Measurements from ENCODE around the gene BOD1. TPM values are rescaled to one million over a fixed set of nuclear protein-coding genes. Genes with fewer than 3 reads are reported as not detected.

The BOD1 gene
- total RNA-seq, 4 donors from 2014 or later = 50.8 to 64.4 (median 54.7) TPM

DNA sequence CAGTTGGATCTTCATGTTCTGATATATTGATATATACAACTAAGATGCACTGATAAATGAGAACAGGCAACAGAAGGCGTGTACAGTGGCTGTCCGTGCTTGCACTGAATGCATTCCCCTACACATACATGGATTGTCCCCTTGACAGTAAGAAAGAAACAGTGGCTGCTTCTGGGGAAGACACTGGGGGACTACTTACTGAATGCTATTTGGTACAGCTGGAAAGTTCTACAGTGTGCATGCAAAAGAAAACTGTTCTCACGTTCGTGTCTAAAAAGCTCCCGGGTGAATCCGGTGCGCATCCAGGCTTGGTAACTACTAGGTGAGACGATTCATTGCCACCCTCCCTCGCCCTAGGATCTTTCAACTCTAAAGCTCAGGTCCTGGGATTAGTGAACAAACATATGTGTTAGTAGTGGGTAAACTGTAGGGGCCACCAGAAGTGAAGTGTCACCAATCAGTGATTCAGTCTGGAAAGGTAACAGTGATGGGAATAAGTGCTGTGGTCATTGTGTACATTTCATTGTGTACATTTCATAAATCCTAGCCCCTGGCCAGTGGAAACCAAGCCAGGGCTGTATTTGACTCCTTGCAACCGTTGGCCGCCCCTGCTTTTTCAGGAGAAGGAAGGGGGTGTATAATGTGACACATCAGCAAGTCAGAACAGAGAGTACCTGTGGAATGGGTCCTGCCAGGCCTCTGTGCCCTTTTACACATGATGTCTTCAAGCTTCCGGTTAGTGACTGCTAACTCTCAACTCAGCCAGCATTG lies 46.3 kb upstream of the BOD1 start:
- WGBS, 2 donors (ENCODE audit: low coverage in 1 of 2) = 72 to 82% methylated on average over 6 to 9 of the region's 12 CpGs
- no peaks in the 10 kb centered on the region for H3K36me3 ChIP-seq
- no peak overlapping the region for H3K4me3 ChIP-seq
- peaks cover 0 to 11% (median 0%) of the 10 kb centered on the region in 3 donors for H3K9me3 ChIP-seq
- no peak for ATAC-seq
- TF ChIP-seq POLR2A (IDR thresholded peaks at IDR 0.05) (no peak), POLR2AphosphoS5 (IDR thresholded peaks at IDR 0.05) (no peak), EP300 (IDR thresholded peaks at IDR 0.05) (no peak)
- TF ChIP-seq, protein P1, sequence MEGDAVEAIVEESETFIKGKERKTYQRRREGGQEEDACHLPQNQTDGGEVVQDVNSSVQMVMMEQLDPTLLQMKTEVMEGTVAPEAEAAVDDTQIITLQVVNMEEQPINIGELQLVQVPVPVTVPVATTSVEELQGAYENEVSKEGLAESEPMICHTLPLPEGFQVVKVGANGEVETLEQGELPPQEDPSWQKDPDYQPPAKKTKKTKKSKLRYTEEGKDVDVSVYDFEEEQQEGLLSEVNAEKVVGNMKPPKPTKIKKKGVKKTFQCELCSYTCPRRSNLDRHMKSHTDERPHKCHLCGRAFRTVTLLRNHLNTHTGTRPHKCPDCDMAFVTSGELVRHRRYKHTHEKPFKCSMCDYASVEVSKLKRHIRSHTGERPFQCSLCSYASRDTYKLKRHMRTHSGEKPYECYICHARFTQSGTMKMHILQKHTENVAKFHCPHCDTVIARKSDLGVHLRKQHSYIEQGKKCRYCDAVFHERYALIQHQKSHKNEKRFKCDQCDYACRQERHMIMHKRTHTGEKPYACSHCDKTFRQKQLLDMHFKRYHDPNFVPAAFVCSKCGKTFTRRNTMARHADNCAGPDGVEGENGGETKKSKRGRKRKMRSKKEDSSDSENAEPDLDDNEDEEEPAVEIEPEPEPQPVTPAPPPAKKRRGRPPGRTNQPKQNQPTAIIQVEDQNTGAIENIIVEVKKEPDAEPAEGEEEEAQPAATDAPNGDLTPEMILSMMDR (IDR thresholded peaks at IDR 0.05) = no peak
- H3K27ac ChIP-seq = no peak overlapping the region
- peaks cover 8% of the 10 kb centered on the region for H3K27me3 ChIP-seq
- no peaks in the 10 kb centered on the region for H3K4me1 ChIP-seq

DNA sequence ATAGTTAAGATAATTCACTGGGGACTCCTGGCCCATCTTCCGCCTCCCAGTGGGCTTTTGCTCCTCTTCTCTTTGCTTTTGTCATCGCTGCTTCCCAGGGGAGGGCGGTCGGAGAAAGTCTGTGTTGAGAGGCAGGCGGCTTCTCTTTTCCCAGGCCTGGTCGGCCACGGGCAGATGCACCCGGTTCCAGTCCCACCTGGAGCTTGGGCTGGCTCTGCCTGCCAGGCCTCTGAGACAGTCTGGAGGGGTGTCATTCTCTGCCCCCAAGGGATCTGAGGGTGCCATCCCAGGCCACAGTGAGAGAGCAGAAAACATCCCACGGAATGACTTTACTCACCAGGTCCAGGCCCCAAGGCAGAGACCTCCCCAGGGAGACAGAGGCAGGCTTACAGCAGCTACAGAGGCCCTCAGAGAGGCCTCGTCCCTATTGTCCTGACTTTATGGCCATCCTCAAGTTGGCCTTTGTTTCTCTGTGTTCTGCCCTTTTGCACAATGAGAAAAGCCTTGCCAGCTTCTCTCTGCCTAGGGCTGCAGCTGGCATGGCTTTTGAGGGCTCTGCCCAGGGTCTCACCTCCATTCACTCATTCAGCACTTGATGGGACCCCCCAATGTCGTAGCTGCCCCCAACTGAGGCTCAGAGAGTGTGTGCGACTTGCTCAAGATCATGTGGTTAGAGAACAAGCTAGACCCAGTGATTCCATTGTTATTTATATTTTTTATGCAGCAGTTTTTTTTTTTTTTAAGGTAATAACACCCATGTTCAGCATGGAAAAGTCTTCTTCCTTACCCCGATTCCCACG lies 44.2 kb upstream of the BOD1 start:
- Histone ChIP-seq H3K36me3 (no peaks in the 10 kb centered on the region), H3K27me3 (no peaks in the 10 kb centered on the region), H3K4me1 (no peaks in the 10 kb centered on the region), H3K9me3 (peaks cover 0 to 11% (median 0%) of the 10 kb centered on the region in 3 donors), H3K4me3 (no peak overlapping the region), H3K27ac (no peak overlapping the region)
- WGBS, 2 donors (ENCODE audit: low coverage in 1 of 2) = 85 to 94% methylated on average over 5 to 11 of the region's 14 CpGs
- ATAC-seq = no peak
- TF ChIP-seq POLR2A (IDR thresholded peaks at IDR 0.05) = no peak
- TF ChIP-seq EP300 (IDR thresholded peaks at IDR 0.05) = no peak
- TF ChIP-seq, protein P1 (IDR thresholded peaks at IDR 0.05) = no peak
- TF ChIP-seq POLR2AphosphoS5 (IDR thresholded peaks at IDR 0.05) = no peak

DNA sequence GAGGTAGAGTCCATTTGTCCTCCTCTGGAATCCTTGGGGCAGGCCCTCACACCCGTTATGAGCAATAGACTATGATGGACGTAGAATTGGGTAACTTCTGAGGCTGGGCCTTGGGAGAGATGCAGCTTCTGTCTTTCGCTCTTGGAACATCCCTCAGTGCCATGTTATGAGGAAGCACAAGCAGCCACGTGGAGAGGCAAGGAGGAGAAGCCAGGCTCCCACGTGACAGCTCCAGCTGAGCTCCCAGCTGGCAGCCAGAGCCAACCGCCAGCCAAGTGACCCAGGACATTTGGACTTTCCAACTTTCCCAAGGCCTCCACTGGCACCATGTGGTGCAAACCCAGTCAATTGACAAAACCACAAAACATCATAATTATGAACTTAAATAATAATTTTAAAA lies 43.0 kb upstream of the BOD1 start:
- TF ChIP-seq POLR2AphosphoS5 (IDR thresholded peaks at IDR 0.05) (no peak), POLR2A (IDR thresholded peaks at IDR 0.05) (no peak), EP300 (IDR thresholded peaks at IDR 0.05) (no peak)
- TF ChIP-seq, protein P1 (IDR thresholded peaks at IDR 0.05) = no peak
- H3K27ac ChIP-seq = no peak overlapping the region
- H3K4me3 ChIP-seq = no peak overlapping the region
- H3K27me3 ChIP-seq = peaks cover 3% of the 10 kb centered on the region
- H3K4me1 ChIP-seq = no peaks in the 10 kb centered on the region
- H3K36me3 ChIP-seq = no peaks in the 10 kb centered on the region
- no peak for ATAC-seq
- peaks cover 0 to 11% (median 0%) of the 10 kb centered on the region in 3 donors for H3K9me3 ChIP-seq
- WGBS, 2 donors (ENCODE audit: low coverage in 1 of 2) = 33 to 95% methylated on average over 1 to 3 of the region's 6 CpGs

DNA sequence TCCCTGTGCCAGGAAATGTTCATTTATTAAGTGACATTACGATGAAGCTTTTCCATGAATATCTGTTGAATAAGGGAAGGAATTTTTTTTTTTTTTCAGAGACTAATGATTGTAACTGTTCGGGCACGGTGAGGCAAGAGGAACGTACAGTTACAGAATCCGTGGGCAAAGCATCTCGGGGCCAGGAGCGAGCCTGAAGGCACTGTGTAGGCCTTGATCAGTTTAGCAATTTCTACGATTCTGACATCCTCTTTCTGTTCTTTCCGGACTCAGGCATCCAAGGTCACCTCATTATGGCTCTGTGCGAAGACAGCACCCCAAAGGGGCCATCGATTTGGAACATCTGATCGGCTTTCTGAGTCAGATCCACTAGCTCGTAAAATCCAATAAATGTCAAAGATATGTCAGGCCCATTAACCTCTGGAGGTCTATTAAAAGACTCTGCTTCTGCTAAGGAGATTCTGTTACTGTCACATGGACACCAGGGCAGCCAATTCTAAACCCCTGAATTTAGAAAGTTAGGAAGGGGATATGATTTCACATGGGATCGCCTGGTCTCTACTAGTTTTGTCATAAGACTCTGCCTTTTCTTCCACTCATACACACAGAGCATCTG lies 41.4 kb upstream of the BOD1 start:
- Histone ChIP-seq H3K27ac (no peak overlapping the region), H3K4me3 (no peak overlapping the region)
- 84 to 91% methylated on average over 10 to 14 of the region's 14 CpGs for WGBS, 2 donors (ENCODE audit: low coverage in 1 of 2)

More for the DNA sequence above, 41.4 kb upstream of the BOD1 start:
- H3K27me3 ChIP-seq = peaks cover 11% of the 10 kb centered on the region
- no peaks in the 10 kb centered on the region for H3K36me3 ChIP-seq
- TF ChIP-seq POLR2A (IDR thresholded peaks at IDR 0.05) = no peak
- TF ChIP-seq, protein P1 (IDR thresholded peaks at IDR 0.05) = no peak
- TF ChIP-seq EP300 (IDR thresholded peaks at IDR 0.05) = no peak
- TF ChIP-seq POLR2AphosphoS5 (IDR thresholded peaks at IDR 0.05) = no peak
- no peak for ATAC-seq
- no peaks in the 10 kb centered on the region for H3K4me1 ChIP-seq
- peaks cover 0 to 27% (median 0%) of the 10 kb centered on the region in 3 donors for H3K9me3 ChIP-seq

All from gastroesophageal sphincter (tissue), 4 donors.